ENCODE measurements around the gene KLRC4.
A peak's percentile ranks its signal among the peaks of the same experiment; 100 is the strongest.
"Not testable (repeated sequence)": the region's sequence is repeated elsewhere in the genome, so short reads cannot be mapped to it uniquely, and the experiment has no call there.

Gene KLRC4

DNA sequence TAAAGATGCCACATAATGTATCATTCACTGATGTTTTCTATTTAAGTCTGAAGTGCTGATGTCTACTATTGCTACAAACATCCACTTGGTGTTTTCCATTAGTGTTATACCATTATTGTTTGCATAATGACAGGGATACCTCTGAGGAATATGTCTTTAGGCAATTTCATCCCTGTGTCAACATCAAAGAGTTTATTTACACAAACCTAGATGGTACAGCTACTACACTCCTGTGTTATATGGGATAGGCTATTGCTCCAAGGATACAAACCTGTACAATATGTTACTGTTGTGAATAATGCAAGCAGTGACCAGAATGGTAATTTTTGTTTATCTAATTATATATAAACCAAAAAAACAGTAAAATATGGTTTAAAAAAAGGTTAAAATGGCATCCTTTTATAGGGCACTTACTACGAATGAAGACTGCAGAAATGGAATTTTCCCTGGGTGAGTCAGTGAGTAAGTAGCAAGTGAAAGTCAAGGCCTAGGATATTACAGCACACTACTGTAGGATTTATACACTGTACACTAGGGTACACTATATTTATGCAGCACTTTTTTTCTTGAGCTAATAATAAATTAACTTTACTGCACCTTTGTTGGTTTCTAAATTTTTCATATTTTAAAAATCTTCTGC, 14.8 kb upstream of the KLRC4 start:
- H3K4me1 Mint-ChIP-seq (ENCODE audit: low read depth); H3K27ac Mint-ChIP-seq; H3K9me3 Mint-ChIP-seq; H3K36me3 Mint-ChIP-seq (ENCODE audit: low read depth); DNase-seq (ENCODE audit: low spot score); H3K27me3 Mint-ChIP-seq (ENCODE audit: low read depth); H3K4me3 Mint-ChIP-seq: not testable (repeated sequence)

DNA sequence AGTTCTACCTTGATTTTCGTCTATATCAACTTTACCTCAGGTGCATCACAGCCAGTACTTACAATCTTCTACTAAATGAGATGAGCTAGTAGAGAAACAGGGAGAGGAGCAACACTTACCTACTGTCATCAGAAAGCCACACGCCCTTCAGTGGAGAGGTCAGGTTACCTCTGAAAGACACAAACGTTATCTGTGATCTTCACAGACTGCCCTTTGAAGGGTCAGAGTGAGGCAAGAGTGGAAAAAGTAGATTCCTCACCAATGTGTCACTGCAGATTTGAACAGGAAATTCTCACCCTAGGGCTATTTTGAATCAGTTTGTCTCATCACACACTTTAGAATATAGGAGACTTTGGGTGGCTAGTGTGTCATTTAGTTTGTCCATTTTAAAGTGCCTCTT, 12.6 kb upstream of the KLRC4 start:
- H3K9me3 Mint-ChIP-seq; H3K4me1 Mint-ChIP-seq (ENCODE audit: low read depth); H3K4me3 Mint-ChIP-seq; H3K27ac Mint-ChIP-seq; H3K27me3 Mint-ChIP-seq (ENCODE audit: low read depth); H3K36me3 Mint-ChIP-seq (ENCODE audit: low read depth): not testable (repeated sequence)
- peak; percentile 17 for DNase-seq (ENCODE audit: low spot score)

GRCh38 chr12:10420334-10420733, 10.8 kb upstream of the KLRC4 start, which contains the start of gene KLRC3:
KLRC3 (minus strand) TSS chr12:10420595; CDS start chr12:10420550, 45 bp downstream.
- H3K27ac Mint-ChIP-seq; H3K9me3 Mint-ChIP-seq; H3K36me3 Mint-ChIP-seq (ENCODE audit: low read depth); DNase-seq (ENCODE audit: low spot score); H3K27me3 Mint-ChIP-seq (ENCODE audit: low read depth); H3K4me3 Mint-ChIP-seq; H3K4me1 Mint-ChIP-seq (ENCODE audit: low read depth): not testable (repeated sequence)

DNA sequence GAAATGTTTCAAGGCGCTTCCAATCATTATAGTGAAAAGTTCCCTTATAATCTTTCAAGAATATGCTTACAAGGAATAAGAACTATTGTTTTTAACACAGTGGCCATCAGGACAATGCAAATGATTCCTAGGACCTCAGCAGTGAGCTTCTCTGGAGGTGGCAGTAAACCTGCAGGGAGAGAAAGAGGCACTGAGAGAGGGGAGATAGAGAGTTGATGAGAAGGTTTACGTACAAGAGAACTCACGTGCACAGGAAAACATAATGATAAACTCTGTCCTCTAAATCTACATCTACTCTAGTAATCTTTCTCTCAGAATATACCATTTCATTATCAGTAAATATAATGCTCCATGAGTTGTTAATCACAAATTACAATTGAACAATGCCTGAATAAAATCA, 715 bp downstream of the KLRC4 start:
- no peak overlapping the region for H3K4me3 Mint-ChIP-seq
- H3K27me3 Mint-ChIP-seq (ENCODE audit: low read depth): peaks cover 16% of the 10 kb centered on the region
- DNase-seq (ENCODE audit: low spot score): no peak
- no peaks in the 10 kb centered on the region for H3K4me1 Mint-ChIP-seq (ENCODE audit: low read depth)
- no peaks in the 10 kb centered on the region for H3K9me3 Mint-ChIP-seq
- no peak overlapping the region for H3K27ac Mint-ChIP-seq
- H3K36me3 Mint-ChIP-seq (ENCODE audit: low read depth): no peaks in the 10 kb centered on the region

DNA sequence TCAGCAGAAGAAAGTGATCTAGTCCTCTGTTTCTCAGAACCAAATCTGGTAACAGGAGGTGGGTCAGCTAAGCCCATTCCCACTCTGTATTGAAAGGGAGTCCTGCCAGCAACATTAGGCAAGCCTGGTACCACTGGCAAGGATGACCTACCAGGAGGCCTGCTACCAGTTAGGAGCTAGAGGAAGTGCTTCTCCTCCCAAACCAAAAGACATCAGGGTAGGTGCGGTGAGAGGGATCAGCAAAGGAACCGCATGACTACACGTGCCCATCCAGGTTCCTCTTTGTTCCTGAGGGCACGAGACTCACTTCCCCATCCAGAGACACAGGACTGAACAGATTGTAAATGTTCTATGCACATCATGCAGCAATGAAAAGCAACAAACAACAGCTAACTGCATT, 2.8 kb downstream of the KLRC4 start:
- H3K4me3 Mint-ChIP-seq: no peak overlapping the region
- H3K4me1 Mint-ChIP-seq (ENCODE audit: low read depth): no peaks in the 10 kb centered on the region
- no peak for DNase-seq (ENCODE audit: low spot score)
- H3K36me3 Mint-ChIP-seq (ENCODE audit: low read depth): no peaks in the 10 kb centered on the region
- no peak overlapping the region for H3K27ac Mint-ChIP-seq
- no peaks in the 10 kb centered on the region for H3K9me3 Mint-ChIP-seq
- H3K27me3 Mint-ChIP-seq (ENCODE audit: low read depth): peaks cover 16% of the 10 kb centered on the region

DNA sequence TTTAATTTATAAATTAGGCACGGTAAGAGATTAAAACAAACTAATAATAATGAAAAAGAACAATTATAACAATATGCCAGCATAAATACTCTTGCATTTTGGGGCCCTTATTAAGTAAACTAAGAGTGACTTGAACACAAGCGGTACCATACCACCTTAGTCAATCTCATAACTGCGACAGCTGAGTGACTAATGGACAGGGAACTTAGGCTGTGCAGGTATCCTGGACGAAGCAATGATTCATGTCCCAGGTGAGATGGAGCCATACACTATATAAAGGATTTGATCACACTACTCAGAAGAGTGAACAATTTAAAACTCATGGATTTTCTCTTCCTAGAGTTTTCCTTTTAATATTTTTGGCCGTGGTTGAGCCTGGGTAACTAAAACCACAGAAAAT, 4.3 kb downstream of the KLRC4 start:
- H3K27ac Mint-ChIP-seq: no peak overlapping the region
- H3K4me3 Mint-ChIP-seq: no peak overlapping the region
- H3K27me3 Mint-ChIP-seq (ENCODE audit: low read depth): peaks cover 21% of the 10 kb centered on the region
- DNase-seq (ENCODE audit: low spot score): no peak
- H3K4me1 Mint-ChIP-seq (ENCODE audit: low read depth): peaks cover 3% of the 10 kb centered on the region
- no peaks in the 10 kb centered on the region for H3K36me3 Mint-ChIP-seq (ENCODE audit: low read depth)
- H3K9me3 Mint-ChIP-seq: no peaks in the 10 kb centered on the region

GRCh38 chr12:10404798-10405197, 4.8 kb downstream of the KLRC4 start:
- Mint-ChIP-seq H3K27me3 (ENCODE audit: low read depth) (peaks cover 21% of the 10 kb centered on the region), H3K9me3 (no peaks in the 10 kb centered on the region), H3K4me3 (no peak overlapping the region), H3K36me3 (ENCODE audit: low read depth) (no peaks in the 10 kb centered on the region), H3K27ac (no peak overlapping the region), H3K4me1 (ENCODE audit: low read depth) (peaks cover 3% of the 10 kb centered on the region)
- no peak for DNase-seq (ENCODE audit: low spot score)

DNA sequence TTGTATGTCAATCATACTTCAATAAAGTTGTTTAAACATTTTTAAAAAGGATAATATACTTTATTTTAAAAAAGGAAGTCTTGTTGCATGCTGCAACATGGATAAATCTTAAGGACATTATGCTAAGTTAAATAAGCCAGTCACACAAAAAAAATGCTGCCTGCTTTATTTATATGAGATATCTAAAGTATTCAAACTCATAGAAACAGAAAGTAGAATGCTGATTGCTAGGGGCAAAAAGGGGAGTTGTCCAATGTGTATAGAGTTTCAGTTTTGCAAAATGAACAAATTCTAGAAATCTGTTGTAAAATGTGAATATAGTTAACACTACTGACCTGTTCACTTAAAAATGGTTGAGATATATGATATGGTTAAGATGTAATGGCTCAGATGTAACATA, 8.7 kb downstream of the KLRC4 start:
- no peak overlapping the region for H3K4me3 Mint-ChIP-seq
- peaks cover 3% of the 10 kb centered on the region for H3K4me1 Mint-ChIP-seq (ENCODE audit: low read depth)
- no peak overlapping the region for H3K27ac Mint-ChIP-seq
- peaks cover 14% of the 10 kb centered on the region for H3K27me3 Mint-ChIP-seq (ENCODE audit: low read depth)
- no peaks in the 10 kb centered on the region for H3K36me3 Mint-ChIP-seq (ENCODE audit: low read depth)
- H3K9me3 Mint-ChIP-seq: no peaks in the 10 kb centered on the region
- no peak for DNase-seq (ENCODE audit: low spot score)

- H3K27me3 Mint-ChIP-seq (ENCODE audit: low read depth): peaks cover 12% of the 10 kb centered on the region
- no peak overlapping the region for H3K4me3 Mint-ChIP-seq
- no peak for DNase-seq (ENCODE audit: low spot score)
- H3K36me3 Mint-ChIP-seq (ENCODE audit: low read depth): no peaks in the 10 kb centered on the region
- H3K9me3 Mint-ChIP-seq: no peaks in the 10 kb centered on the region
- H3K27ac Mint-ChIP-seq: no peak overlapping the region
- peaks cover 3% of the 10 kb centered on the region for H3K4me1 Mint-ChIP-seq (ENCODE audit: low read depth)
These were observed 11.4 kb downstream of the KLRC4 start for GRCh38 chr12:10398168-10398567.

DNA sequence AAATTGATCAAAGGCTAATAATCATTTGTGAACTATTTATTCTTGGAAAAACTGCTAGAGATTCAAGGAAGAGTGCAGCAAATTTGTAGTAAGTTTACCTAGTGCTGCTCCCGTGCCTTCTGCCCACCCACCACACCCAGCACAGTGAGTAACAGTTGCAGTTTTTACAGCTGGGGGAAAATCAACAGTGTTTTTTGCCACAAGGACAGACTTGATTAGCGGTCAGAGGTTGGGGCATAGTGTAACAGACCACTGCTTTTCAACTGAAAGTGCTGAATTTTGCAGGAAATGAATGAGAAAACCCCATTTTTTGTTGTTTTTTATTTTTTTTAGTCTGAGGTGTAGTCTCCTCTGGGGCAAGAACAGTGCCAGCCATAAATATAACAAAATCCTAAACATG, 12.3 kb downstream of the KLRC4 start:
- H3K27ac Mint-ChIP-seq: no peak overlapping the region
- H3K4me1 Mint-ChIP-seq (ENCODE audit: low read depth): peaks cover 3% of the 10 kb centered on the region
- H3K9me3 Mint-ChIP-seq: no peaks in the 10 kb centered on the region
- peaks cover 16% of the 10 kb centered on the region for H3K27me3 Mint-ChIP-seq (ENCODE audit: low read depth)
- no peak overlapping the region for H3K4me3 Mint-ChIP-seq
- DNase-seq (ENCODE audit: low spot score): no peak
- H3K36me3 Mint-ChIP-seq (ENCODE audit: low read depth): no peaks in the 10 kb centered on the region

DNA sequence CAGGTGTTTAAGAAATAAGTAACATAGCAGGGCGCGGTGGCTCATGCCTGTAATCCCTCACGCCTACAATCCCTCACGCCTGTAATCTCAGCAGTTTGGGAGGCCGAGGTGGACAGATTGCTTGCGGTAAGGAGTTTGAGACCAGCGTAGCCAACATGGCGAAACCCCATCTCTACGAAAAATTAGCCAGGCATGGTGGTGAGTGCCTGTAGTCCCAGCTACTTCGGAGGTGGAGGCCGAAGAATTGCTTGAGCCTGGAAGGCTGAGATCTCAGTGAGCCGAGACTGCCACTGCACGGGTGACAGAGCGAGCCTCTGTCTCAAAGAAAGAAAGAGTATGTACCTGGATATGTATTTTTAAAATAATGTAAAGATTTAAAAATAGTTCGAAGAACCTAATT, 13.4 kb downstream of the KLRC4 start:
- not testable (repeated sequence) for H3K9me3 Mint-ChIP-seq; H3K4me1 Mint-ChIP-seq (ENCODE audit: low read depth); H3K4me3 Mint-ChIP-seq; H3K36me3 Mint-ChIP-seq (ENCODE audit: low read depth); DNase-seq (ENCODE audit: low spot score); H3K27ac Mint-ChIP-seq
- H3K27me3 Mint-ChIP-seq (ENCODE audit: low read depth): peaks cover 16% of the 10 kb centered on the region

GRCh38 chr12:10395390-10395998, 14.1 kb downstream of the KLRC4 start:
- H3K4me3 Mint-ChIP-seq: no peak overlapping the region
- DNase-seq (ENCODE audit: low spot score): no peak
- H3K27ac Mint-ChIP-seq: no peak overlapping the region
- peaks cover 13% of the 10 kb centered on the region for H3K27me3 Mint-ChIP-seq (ENCODE audit: low read depth)
- H3K36me3 Mint-ChIP-seq (ENCODE audit: low read depth): no peaks in the 10 kb centered on the region
- H3K4me1 Mint-ChIP-seq (ENCODE audit: low read depth): no peaks in the 10 kb centered on the region
- H3K9me3 Mint-ChIP-seq: no peaks in the 10 kb centered on the region

DNA sequence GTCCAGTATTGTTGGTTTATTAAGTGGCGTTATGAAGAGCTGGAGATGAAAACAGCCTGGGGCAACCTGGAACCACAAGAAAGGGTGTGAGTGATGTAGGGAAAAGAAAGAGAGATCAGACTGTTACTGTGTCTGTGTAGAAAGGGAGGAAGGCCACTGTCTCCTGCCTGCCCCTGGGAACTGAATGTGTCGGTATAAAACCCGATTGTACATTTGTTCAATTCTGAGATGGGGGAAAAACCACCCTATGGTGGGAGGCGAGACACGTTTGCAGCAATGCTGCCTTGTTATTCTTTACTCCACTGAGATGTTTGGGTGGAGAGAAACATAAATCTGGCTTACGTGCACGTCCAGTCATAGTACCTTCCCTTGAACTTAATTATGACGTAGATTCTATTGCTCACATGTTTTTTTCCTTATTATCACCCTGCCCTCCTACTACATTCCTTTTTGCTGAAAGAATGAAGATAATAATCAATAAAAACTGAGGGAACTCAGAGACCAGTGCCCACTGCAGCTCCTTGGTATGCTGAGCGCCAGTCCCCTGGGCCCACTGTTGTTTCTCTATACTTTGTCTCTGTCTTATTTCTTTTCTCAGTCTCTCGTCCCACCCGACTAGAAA, 14.9 kb downstream of the KLRC4 start:
- not testable (repeated sequence) for H3K36me3 Mint-ChIP-seq (ENCODE audit: low read depth); H3K27ac Mint-ChIP-seq; H3K9me3 Mint-ChIP-seq; DNase-seq (ENCODE audit: low spot score); H3K4me1 Mint-ChIP-seq (ENCODE audit: low read depth); H3K4me3 Mint-ChIP-seq
- H3K27me3 Mint-ChIP-seq (ENCODE audit: low read depth): peaks cover 19% of the 10 kb centered on the region

DNA sequence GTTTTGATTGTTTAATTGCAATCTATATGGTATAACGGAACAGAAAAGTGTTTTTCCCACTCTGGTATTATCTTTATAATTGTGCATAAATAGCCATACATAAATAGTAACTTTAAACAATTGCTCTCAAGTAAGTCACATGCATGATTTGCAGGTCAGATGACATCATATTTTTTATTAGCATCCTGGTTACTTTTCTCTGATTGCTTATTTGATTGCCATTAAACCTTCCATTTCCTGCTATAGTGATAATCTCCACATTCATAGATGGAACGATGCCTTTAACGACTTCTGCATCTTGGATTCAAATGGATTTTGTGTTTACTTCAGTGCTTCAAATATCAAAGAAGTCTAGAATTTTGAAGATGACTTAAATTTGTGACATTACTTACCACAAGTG, 16.3 kb downstream of the KLRC4 start:
- Mint-ChIP-seq H3K36me3 (ENCODE audit: low read depth) (no peaks in the 10 kb centered on the region), H3K27me3 (ENCODE audit: low read depth) (peaks cover 28% of the 10 kb centered on the region), H3K4me3 (no peak overlapping the region), H3K27ac (no peak overlapping the region), H3K9me3 (no peaks in the 10 kb centered on the region), H3K4me1 (ENCODE audit: low read depth) (peaks cover 2% of the 10 kb centered on the region)
- DNase-seq (ENCODE audit: low spot score): no peak

All from T-helper 2 cell treated with Interferon-gamma antibody and Interleukin-4, amounts not matched to agents 5 μg/mL and 100 μg/mL, for 36 hours (primary cell).